HepG2 (cell line): ENCODE data around the gene SEPTIN12. TPM values are rescaled to one million over a fixed set of nuclear protein-coding genes. Genes with fewer than 3 reads are reported as not detected.

Experiments
- CAMTA2 ChIP-seq: sonication (generic); formaldehyde crosslinking; IDR thresholded peaks from 2 replicates; pipeline ENCODE4 v1.4.0; 2020; ENCODE audit warnings: mild to moderate bottlenecking, missing genetic modification reagents, borderline replicate concordance
- CCAR2 ChIP-seq: fragments of 200-400 bp; formaldehyde crosslinking; optimal IDR thresholded peaks from 2 replicates; pipeline ENCODE3; 2018; ENCODE audit warnings: low read depth, mild to moderate bottlenecking, low read length, moderate library complexity
- ESRRA ChIP-seq: sonication (generic); formaldehyde crosslinking; IDR thresholded peaks from 2 replicates; pipeline ENCODE4 v1.5.1; 2020; ENCODE audit warnings: mild to moderate bottlenecking, low read depth, missing genetic modification reagents
- GTF3A ChIP-seq: sonication (generic); formaldehyde crosslinking; conservative IDR thresholded peaks from 2 replicates; pipeline ENCODE4 v1.4.0; 2020; ENCODE audit warnings: mild to moderate bottlenecking, missing genetic modification reagents
- KDM3A ChIP-seq: IDR thresholded peaks from 2 replicates; pipeline ENCODE4 v1.6.1; 2018; ENCODE audit warnings: low read depth, missing compliant biosample characterization
- KLF16 ChIP-seq, 2 experiments: sonication (generic) in 1 of 2; formaldehyde crosslinking in 1 of 2; IDR thresholded peaks; 2 replicates each; pipeline versions ENCODE4 v1.6.1 to v1.8.0; 2016 to 2023; ENCODE audit warnings: missing genetic modification reagents in 2 of 2, missing compliant biosample characterization in 1 of 2
- MEIS2 ChIP-seq: sonication (generic); formaldehyde crosslinking; IDR thresholded peaks from 2 replicates; pipeline ENCODE4 v1.9.0; 2021; ENCODE audit warnings: mild to moderate bottlenecking, missing genetic modification reagents
- PHF20 ChIP-seq: sonication (generic); formaldehyde crosslinking; IDR thresholded peaks from 2 replicates; pipeline ENCODE4 v1.5.0; 2020; ENCODE audit warnings: mild to moderate bottlenecking, missing genetic modification reagents
- RARA ChIP-seq: IDR thresholded peaks from 2 replicates; pipeline ENCODE4 v1.6.1; 2016; ENCODE audit warnings: missing genetic modification reagents, missing compliant biosample characterization
- RBFOX2 ChIP-seq: fragments of 200-400 bp; formaldehyde crosslinking; IDR thresholded peaks from 2 replicates; pipeline ENCODE4 v1.6.1; 2017; ENCODE audit warnings: low read depth, mild to moderate bottlenecking, low read length
- SUZ12 ChIP-seq: fragments of 150-350 bp; IDR thresholded peaks from 2 replicates; pipeline ENCODE4 v1.6.1; 2014; ENCODE audit warnings: low read depth, low read length
- ZMYM3 ChIP-seq: sonication (generic); formaldehyde crosslinking; IDR thresholded peaks from 2 replicates; pipeline ENCODE4 v1.5.1; 2020; ENCODE audit warnings: mild to moderate bottlenecking, missing genetic modification reagents
- ZNF230 ChIP-seq: sonication (generic); formaldehyde crosslinking; IDR thresholded peaks from 2 replicates; pipeline ENCODE4 v1.4.0; 2020; ENCODE audit warnings: mild to moderate bottlenecking, missing genetic modification reagents
- ZNF317 ChIP-seq: sonication (generic); formaldehyde crosslinking; IDR thresholded peaks from 2 replicates; pipeline ENCODE4 v1.5.0; 2020; ENCODE audit warnings: mild to moderate bottlenecking, missing genetic modification reagents
- ZNF563 ChIP-seq: sonication (generic); formaldehyde crosslinking; IDR thresholded peaks from 2 replicates; pipeline ENCODE4 v1.8.0; 2022; ENCODE audit warnings: mild to moderate bottlenecking, moderate library complexity, missing genetic modification reagents
- ZNF672 ChIP-seq: sonication (generic); formaldehyde crosslinking; IDR thresholded peaks from 2 replicates; pipeline ENCODE4 v1.8.1; 2022; ENCODE audit warnings: missing genetic modification reagents
- ZNF703 ChIP-seq: sonication (generic); formaldehyde crosslinking; IDR thresholded peaks from 2 replicates; pipeline ENCODE4 v1.5.1; 2020; ENCODE audit warnings: missing genetic modification reagents, mild to moderate bottlenecking, moderate library complexity, borderline replicate concordance
- ZSCAN12 ChIP-seq: sonication (generic); formaldehyde crosslinking; IDR thresholded peaks from 2 replicates; pipeline ENCODE4 v1.9.0; 2021; ENCODE audit warnings: mild to moderate bottlenecking, missing genetic modification reagents
- polyA plus RNA-seq, 8 experiments: library from polyadenylated mRNA; depleted of rRNA in 3 of 8; stranded (reverse) in 7 of 8; unstranded in 1 of 8; fragments of >200 nt; fragmentation: Illumina TruSeq in 4 of 8; extraction: Trizol in 4 of 8; gene quantifications; 2 replicates each; pipeline versions ENCODE4 v1.2.1 to v1.2.3, GENCODE V29; 2011 to 2016; ENCODE audit warnings: low read depth in 4 of 8, missing spikeins in 1 of 8, mixed read lengths in 1 of 8; ENCODE audit not compliant: insufficient read depth in 1 of 8
- total RNA-seq, 5 experiments: library from RNA; depleted of rRNA; stranded (reverse); fragments of >200 nt; fragmentation: Illumina TruSeq; extraction: Trizol; gene quantifications; 2 replicates each; pipeline ENCODE4 v1.2.3, GENCODE V29; 2016; ENCODE audit warnings: low read depth in 1 of 5
- TF ChIP-seq, protein P1 (sequence below): sonication (generic); formaldehyde crosslinking; IDR thresholded peaks from 2 replicates; pipeline ENCODE4 v1.5.1; 2020; ENCODE audit warnings: missing genetic modification reagents, mild to moderate bottlenecking, borderline replicate concordance
- TF ChIP-seq, protein P2 (sequence below): sonication (generic); formaldehyde crosslinking; IDR thresholded peaks from 2 replicates; pipeline ENCODE4 v1.4.0; 2020; ENCODE audit warnings: low read depth, missing genetic modification reagents
- TF ChIP-seq, protein P3 (sequence below): IDR thresholded peaks from 2 replicates; pipeline ENCODE4 v1.6.1; 2016
- TF ChIP-seq, protein P4 (sequence below): sonication (generic); IDR thresholded peaks from 2 replicates; pipeline ENCODE4 v1.6.1; 2016; ENCODE audit warnings: low read depth, borderline replicate concordance

The SEPTIN12 gene
- total and polyA plus RNA-seq, 2 of the 13 experiments (the other 11 are each of a cell fraction or from before 2014, with no cell fraction given), result 0.22 TPM; not detected in 1

DNA sequence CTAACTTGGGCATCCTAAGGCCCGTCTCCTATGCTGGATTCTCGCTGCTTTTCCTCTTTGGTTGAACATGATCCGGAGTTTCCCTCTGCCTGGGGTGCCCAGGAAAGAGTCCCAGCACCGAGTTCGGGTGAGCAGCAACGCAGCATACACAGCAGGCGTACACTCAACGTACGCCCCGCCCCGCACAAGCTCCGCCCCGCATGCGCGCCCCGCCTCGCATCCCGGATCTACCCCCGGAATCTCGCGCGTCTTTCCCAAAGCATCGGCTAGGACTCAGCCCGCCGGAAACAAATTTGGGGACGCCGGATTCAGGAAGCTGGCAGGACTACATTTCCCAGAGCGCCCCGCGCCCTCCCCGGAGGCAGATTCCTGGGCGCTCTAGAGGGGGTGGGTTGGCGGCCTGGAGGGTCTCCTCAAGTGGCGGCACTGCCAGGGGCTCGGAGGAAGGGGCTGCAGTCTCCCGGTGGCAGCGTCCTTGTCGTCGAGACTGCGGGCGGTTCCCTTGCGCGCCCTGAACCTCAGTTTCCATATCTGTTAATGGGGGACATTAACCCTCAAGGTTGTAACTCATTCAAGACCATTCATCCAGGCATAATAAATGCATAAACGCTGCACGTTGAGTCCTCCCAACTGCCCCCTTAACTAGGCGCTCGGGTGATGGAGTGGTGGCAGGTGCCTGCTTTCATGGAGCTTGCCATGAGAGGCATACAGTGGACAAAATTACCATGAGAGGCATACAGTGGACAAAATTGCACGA is 19.4 kb downstream of the SEPTIN12 start (continued):
- TF ChIP-seq, protein P1, sequence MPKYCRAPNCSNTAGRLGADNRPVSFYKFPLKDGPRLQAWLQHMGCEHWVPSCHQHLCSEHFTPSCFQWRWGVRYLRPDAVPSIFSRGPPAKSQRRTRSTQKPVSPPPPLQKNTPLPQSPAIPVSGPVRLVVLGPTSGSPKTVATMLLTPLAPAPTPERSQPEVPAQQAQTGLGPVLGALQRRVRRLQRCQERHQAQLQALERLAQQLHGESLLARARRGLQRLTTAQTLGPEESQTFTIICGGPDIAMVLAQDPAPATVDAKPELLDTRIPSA (CRISPR knock-in tag), result peak; percentile 56; the same call in 1 of the 2 replicates
- TF ChIP-seq ZSCAN12 (no peak), ZNF317 (CRISPR knock-in tag) (0 out of 2 replicates have a peak, but pooled peaks have one; percentile 29), SUZ12 (peak; percentile 69), ESRRA (peak; percentile 43; the same call in 1 of the 2 replicates), RBFOX2 (peak; percentile 64), ZNF230 (CRISPR knock-in tag) (peak; percentile 19; the same call in 1 of the 2 replicates), KDM3A (no peak), RARA (CRISPR knock-in tag) (0 out of 2 replicates have a peak, but pooled peaks have one; percentile 42), KLF16 (CRISPR knock-in tag; IDR thresholded peaks at IDR 0.05) (0 out of 4 replicates have a peak, but pooled peaks of 1 of the 2 experiments have one; percentile 12), ZNF672 (CRISPR knock-in tag) (no peak), ZNF703 (CRISPR knock-in tag) (no peak), ZMYM3 (peak; percentile 98), ZNF563 (0 out of 2 replicates have a peak, but pooled peaks have one; percentile 38), CAMTA2 (peak; percentile 90; the same call in 1 of the 2 replicates), CCAR2 (no peak), PHF20 (CRISPR knock-in tag) (peak; percentile 72), MEIS2 (CRISPR knock-in tag) (peak; percentile 55; the same call in 1 of the 2 replicates), GTF3A (no peak)
- TF ChIP-seq, protein P2, sequence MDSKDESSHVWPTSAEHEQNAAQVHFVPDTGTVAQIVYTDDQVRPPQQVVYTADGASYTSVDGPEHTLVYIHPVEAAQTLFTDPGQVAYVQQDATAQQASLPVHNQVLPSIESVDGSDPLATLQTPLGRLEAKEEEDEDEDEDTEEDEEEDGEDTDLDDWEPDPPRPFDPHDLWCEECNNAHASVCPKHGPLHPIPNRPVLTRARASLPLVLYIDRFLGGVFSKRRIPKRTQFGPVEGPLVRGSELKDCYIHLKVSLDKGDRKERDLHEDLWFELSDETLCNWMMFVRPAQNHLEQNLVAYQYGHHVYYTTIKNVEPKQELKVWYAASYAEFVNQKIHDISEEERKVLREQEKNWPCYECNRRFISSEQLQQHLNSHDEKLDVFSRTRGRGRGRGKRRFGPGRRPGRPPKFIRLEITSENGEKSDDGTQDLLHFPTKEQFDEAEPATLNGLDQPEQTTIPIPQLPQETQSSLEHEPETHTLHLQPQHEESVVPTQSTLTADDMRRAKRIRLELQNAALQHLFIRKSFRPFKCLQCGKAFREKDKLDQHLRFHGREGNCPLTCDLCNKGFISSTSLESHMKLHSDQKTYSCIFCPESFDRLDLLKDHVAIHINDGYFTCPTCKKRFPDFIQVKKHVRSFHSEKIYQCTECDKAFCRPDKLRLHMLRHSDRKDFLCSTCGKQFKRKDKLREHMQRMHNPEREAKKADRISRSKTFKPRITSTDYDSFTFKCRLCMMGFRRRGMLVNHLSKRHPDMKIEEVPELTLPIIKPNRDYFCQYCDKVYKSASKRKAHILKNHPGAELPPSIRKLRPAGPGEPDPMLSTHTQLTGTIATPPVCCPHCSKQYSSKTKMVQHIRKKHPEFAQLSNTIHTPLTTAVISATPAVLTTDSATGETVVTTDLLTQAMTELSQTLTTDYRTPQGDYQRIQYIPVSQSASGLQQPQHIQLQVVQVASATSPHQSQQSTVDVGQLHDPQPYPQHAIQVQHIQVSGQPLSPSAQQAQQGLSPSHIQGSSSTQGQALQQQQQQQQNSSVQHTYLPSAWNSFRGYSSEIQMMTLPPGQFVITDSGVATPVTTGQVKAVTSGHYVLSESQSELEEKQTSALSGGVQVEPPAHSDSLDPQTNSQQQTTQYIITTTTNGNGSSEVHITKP, result peak; percentile 72; the same call in 1 of the 2 replicates
- TF ChIP-seq, protein P3, sequence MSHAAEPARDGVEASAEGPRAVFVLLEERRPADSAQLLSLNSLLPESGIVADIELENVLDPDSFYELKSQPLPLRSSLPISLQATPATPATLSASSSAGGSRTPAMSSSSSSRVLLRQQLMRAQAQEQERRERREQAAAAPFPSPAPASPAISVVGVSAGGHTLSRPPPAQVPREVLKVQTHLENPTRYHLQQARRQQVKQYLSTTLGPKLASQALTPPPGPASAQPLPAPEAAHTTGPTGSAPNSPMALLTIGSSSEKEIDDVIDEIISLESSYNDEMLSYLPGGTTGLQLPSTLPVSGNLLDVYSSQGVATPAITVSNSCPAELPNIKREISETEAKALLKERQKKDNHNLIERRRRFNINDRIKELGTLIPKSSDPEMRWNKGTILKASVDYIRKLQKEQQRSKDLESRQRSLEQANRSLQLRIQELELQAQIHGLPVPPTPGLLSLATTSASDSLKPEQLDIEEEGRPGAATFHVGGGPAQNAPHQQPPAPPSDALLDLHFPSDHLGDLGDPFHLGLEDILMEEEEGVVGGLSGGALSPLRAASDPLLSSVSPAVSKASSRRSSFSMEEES (CRISPR knock-in tag), result peak; percentile 66
- TF ChIP-seq, protein P4, sequence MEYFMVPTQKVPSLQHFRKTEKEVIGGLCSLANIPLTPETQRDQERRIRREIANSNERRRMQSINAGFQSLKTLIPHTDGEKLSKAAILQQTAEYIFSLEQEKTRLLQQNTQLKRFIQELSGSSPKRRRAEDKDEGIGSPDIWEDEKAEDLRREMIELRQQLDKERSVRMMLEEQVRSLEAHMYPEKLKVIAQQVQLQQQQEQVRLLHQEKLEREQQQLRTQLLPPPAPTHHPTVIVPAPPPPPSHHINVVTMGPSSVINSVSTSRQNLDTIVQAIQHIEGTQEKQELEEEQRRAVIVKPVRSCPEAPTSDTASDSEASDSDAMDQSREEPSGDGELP, result peak; percentile 42; the same call in 1 of the 2 replicates
